COLO668 (cell line): ENCODE data around the gene KDM4F.

Experiments
- DNase-seq: peaks from one replicate; lab custom pipeline; 2025; ENCODE audit not compliant: unreplicated experiment; lab: John Stamatoyannopoulos, UW

KDM4F gene

GRCh38 chr11:95059046-95059445, 9.8 kb downstream of the KDM4F start:
- DNase-seq = no peak

- no peak for DNase-seq
Measured at GRCh38 chr11:95065336-95065735, 16.1 kb downstream of the KDM4F start.

DNA sequence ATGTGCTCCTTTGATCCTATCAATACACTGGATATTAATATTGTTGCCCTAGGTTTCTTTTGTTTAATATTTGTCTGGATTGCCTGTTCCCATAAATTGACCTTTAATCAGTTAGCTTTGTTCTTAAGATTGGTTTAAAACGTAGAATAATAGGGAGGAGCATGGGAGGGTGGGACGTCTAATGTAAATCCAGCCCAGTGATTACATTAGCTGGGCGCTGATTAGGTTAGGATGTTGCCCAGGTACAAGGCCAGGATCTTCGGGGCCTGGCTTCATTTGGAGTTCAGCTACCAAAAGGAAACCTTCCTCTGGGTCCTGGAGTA, 17.5 kb downstream of the KDM4F start, which contains the start of gene SRSF8:
TSS of gene SRSF8 (plus strand) at position 204 of the 323 bp plus-strand sequence. CDS start 308 bp downstream, outside the sequence.
- DNase-seq = no peak

GRCh38 chr11:95067039-95067840, 18.0 kb downstream of the KDM4F start:
- peak; percentile 83 for DNase-seq

GRCh38 chr11:95067841-95068219, 18.6 kb downstream of the KDM4F start:
- no peak for DNase-seq

GRCh38 chr11:95068549-95068948, 19.3 kb downstream of the KDM4F start:
- DNase-seq = peak; percentile 72

DNA sequence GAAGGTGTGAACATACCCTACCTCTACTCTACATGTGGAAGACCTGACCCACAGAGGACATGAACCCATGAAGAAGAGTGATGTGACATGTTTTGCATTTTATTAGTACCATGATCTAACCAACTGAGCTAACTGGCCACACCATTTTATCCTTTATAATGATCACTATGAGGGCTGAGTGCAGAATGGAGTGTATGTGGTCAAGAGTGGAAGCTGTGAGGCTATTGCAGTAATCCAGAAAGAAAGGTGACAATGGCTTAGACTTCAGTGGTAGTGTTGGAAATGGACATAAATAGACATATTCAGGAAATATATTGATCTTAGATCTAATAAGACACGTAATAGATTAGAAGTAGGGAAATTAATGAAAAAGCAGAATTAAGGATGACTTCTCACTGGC, 21.2 kb downstream of the KDM4F start:
- DNase-seq = no peak

- no peak for DNase-seq
Measured at GRCh38 chr11:95072948-95073347, 23.7 kb downstream of the KDM4F start.

DNA sequence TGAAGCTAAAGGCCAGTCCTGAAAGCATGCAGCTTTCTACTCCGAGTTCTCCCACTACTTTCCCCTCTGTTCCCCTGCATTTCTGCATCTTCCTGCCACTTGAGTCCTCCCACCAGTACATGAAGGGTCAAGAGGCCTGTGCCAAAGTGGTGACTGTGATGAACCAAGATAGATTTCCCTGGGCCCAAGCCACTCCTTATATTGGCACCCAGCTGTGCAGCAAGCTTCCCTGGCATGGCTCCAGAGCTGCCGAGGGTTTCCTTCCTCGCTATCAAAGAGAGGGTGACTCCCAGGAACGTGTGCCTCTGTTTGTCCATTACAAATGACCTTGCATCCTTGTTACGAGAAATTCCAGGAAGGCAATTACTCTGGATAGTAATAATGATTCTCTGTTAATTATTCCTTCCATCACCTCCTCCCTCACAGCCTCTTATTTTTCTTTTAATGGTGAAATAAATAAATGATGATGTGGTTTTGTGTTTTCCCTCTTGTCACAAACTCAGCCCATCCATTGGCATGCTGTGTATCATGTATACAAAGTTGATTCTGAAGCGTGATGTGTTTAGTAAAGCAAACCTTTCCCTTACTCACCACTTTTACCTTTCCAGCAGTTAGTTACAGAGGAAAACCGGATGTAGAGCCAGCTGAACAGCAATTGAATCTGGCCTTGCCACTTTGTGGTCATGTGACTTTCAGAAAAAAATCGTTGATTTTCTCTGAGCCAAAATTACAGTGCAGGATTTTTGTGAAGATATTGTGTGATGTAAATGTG, 25.8 kb downstream of the KDM4F start:
- peak; percentile 8 for DNase-seq

- no peak for DNase-seq
Measured at GRCh38 chr11:95076416-95076815, 27.2 kb downstream of the KDM4F start.

- no peak for DNase-seq
Measured at GRCh38 chr11:95076981-95077380, 27.8 kb downstream of the KDM4F start.

- no peak for DNase-seq
Measured at GRCh38 chr11:95078526-95078925, 29.3 kb downstream of the KDM4F start.

DNA sequence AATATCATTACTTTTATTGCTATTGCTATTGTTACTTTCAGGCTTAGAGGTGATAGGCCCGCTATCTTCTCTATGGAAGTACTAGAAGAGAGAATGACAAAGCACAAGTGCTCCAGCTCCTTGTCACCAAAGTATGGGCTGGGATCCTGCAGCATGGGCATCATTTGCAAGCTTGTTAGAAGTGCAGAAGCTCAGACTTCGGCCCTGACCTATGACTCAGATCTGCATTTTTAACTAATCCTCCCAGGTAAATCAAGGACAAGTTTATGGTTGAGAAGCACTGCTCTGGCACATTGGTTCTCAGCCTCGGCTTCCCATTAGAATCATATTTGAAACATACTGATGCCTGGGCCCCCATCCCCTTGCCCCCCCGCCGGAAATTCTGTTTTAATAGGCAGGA, 31.8 kb downstream of the KDM4F start:
- DNase-seq = no peak

GRCh38 chr11:95081412-95081811, 32.2 kb downstream of the KDM4F start:
- no peak for DNase-seq

- DNase-seq = no peak
Measured at GRCh38 chr11:95082576-95083001, 33.4 kb downstream of the KDM4F start.

GRCh38 chr11:95084509-95084908, 35.3 kb downstream of the KDM4F start:
- no peak for DNase-seq

- DNase-seq = no peak
Measured at GRCh38 chr11:95085117-95085816, 36.0 kb downstream of the KDM4F start.

DNA sequence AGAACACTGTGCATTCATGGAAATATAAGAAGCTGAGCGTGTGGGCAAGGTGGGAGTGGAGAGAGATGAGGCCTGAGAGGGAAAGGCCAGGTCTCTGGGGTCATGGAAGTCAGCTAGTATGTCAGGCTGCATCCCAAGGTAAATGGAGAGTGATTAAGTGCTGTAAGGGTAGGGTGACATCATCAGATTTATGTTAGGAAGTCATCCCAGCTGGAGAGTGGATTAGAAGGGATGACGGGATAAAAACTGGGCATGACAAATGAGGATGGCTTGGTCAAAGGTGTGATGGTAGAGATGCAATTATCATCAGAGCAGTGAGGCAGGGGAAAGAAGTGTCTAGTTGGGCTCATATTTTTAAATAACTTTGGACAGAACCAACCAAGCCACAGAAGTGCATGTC, 36.9 kb downstream of the KDM4F start:
- no peak for DNase-seq

DNA sequence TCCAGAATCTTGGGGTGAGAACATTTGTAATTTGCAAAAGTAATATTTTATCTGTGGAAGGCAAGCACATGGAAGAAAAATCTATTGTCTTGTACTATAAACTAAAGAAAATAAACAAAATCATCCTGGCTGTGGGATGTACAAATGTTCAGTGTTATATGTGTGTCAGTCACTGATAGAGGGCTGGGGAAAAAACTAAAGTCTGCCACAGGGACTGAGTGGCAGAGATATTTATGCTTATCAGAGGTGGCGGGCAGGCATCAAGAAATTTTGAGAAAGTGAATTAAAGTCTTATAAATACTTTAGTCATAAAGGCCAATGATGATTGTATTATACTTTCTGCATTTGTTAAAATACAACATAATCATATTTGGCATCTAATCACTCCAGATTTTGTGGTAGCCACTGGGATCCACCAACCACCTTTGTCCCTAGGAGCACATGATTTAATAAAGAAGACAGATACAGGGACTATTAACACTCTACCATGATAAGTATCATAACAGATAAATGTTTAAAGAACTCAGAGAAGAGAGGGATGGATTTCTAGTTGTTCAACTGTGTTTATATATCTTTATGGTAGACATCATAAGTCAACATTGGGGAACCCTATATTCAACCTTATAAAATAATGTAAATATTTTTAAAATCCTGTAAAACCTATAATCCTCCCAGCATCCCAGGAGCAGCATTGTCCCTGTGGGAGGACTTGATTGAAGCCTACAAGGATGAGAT, 37.8 kb downstream of the KDM4F start:
- no peak for DNase-seq

DNA sequence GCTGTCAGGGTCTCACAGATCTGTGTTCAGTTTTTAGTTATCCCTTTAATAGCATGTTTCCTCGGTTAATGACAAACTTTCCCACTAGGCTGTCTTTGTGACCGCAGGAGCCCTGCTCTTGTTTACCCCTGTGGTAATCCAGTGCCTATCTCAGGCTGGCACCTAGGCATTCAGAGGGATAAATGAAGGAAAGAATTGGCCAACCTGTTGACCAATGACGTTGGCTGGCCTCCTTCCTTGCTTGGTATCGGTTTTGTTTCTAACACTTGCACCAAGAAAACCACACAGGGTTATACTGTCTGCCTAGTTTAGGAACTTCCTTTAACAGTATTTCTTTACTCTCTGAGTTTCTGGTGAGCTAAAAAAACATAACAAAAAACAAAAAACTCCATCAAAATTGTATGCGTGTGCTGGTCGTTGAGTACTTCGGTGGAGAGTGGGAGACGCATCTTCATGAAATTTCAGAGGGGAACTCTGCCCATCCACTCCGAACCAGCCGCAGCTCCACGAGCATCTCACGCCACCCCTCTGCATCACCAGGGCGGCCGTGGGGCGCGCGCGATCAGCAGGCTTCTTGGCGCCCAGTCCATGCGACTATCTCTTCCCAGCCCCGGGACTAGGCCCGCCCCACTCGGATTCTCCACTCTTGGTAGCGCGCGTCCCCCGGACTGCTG, 39.9 kb downstream of the KDM4F start:
- DNase-seq = no peak
